ENCODE results near the gene STK36.

- TF ChIP-seq CTCF (IDR thresholded peaks at IDR 0.05; ENCODE audit: insufficient read depth, low read length): no peak
- no peak for TF ChIP-seq GABPA (IDR thresholded peaks at IDR 0.05; ENCODE audit: low read depth)
Observed at GRCh38 chr2:218664653-218665052, 7.2 kb upstream of the STK36 start.
